GM21367 (cell line): ENCODE measurements around the gene SELENOF.
"Not testable (repeated sequence)": the region's sequence is repeated elsewhere in the genome, so short reads cannot be mapped to it uniquely, and the experiment has no call there.

Experiments
- ATAC-seq: cut with Tn5 transposase; IDR thresholded peaks from one replicate; pipeline ENCODE4 v1.9.1; 2021; ENCODE audit not compliant: unreplicated experiment

Gene SELENOF

DNA sequence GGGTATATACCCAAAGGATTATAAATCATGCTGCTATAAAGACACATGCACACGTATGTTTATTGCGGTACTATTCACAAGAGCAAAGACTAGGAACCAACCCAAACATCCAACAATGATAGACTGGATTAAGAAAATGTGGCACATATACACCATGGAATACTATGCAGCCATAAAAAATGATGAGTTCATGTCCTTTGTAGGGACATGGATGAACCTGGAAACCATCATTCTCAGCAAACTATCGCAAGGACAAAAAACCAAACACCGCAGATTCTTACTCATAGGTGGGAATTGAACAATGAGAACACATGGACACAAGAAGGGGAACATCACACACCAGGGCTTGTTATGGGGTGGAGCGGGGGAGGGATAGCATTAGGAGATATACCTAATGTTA, 94.0 kb downstream of the SELENOF start:
- ATAC-seq = not testable (repeated sequence)

DNA sequence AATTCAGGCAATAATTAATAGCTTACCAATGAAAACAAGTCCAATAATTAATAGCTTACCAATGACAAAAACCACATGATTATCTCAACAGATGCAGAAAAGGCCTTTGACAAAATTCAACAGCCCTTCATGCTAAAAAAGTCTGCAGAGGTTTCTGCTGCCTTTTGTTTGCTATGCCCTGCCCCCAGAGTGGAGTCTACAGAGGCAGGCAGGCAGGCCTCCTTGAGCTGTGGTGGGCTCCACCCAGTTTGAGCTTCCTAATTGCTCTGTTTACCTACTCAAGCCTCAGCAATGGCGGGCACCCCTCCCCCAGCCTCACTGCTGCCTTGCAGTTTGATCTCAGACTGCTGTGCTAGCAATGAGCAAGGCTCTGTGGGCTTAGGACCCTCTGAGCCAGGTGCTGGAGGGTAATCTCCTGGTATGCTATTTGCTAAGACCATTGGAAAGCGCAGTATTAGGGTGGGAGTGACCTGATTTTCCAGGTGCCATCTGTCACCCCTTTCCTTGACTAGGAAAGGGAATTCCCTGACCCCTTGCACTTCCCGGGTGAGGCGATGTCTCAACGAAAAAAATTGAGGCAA, 96.6 kb downstream of the SELENOF start:
- ATAC-seq = not testable (repeated sequence)

DNA sequence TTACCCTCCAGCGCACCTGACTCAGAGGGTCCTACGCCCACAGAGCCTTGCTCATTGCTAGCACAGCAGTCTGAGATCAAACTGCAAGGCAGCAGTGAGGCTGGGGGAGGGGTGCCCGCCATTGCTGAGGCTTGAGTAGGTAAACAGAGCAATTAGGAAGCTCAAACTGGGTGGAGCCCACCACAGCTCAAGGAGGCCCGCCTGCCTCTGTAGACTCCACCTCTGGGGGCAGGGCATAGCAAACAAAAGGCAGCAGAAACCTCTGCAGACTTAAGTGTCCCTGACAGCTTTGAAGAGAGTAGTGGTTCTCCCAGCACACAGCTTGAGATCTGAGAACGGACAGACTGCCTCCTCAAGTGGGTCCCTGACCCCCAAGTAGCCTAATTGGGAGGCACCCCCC, 99.8 kb downstream of the SELENOF start:
- ATAC-seq = not testable (repeated sequence)
